Hematopoietic multipotent progenitor cell treated with erythropoietin and hydrocortisone succinate and interleukin-3 and kit ligand, for 8 days (in vitro differentiated cells): ENCODE data around the gene SHCBP1.
"Not testable (repeated sequence)": the region's sequence is repeated elsewhere in the genome, so short reads cannot be mapped to it uniquely, and the experiment has no call there.

Experiments used
- DNase-seq: peaks from one replicate; pipeline ENCODE4 v3.0.0-alpha.2; 2015

SHCBP1 gene

GRCh38 chr16:46621006-46621933, at the start of gene SHCBP1:
SHCBP1 (minus strand) TSS chr16:46621379; CDS start chr16:46621359, 20 bp downstream.
- DNase-seq, result peak; percentile 91

- no peak for DNase-seq
Measured at GRCh38 chr16:46662123-46662522, 40.9 kb upstream of the SHCBP1 start.

- DNase-seq, result peak; percentile 37
Measured at GRCh38 chr16:46658925-46659324, 37.7 kb upstream of the SHCBP1 start.

GRCh38 chr16:46651305-46651704, 30.1 kb upstream of the SHCBP1 start:
- no peak for DNase-seq

GRCh38 chr16:46650254-46650623, 29.1 kb upstream of the SHCBP1 start:
- DNase-seq, result no peak

GRCh38 chr16:46649588-46650253, 28.5 kb upstream of the SHCBP1 start:
- no peak for DNase-seq

GRCh38 chr16:46648656-46649055, 27.5 kb upstream of the SHCBP1 start:
- no peak for DNase-seq

- no peak for DNase-seq
Measured at GRCh38 chr16:46638947-46639925, 18.1 kb upstream of the SHCBP1 start.

GRCh38 chr16:46632778-46633733, 11.9 kb upstream of the SHCBP1 start:
- no peak for DNase-seq

GRCh38 chr16:46629331-46630219, 8.4 kb upstream of the SHCBP1 start:
- peak; percentile 20 for DNase-seq

GRCh38 chr16:46627746-46628145, 6.6 kb upstream of the SHCBP1 start:
- no peak for DNase-seq

GRCh38 chr16:46626681-46627080, 5.5 kb upstream of the SHCBP1 start:
- not testable (repeated sequence) for DNase-seq

- DNase-seq, result not testable (repeated sequence)
Measured at GRCh38 chr16:46624862-46625261, 3.7 kb upstream of the SHCBP1 start.

- DNase-seq, result not testable (repeated sequence)
Measured at GRCh38 chr16:46623707-46624106, 2.5 kb upstream of the SHCBP1 start.

- DNase-seq, result not testable (repeated sequence)
Measured at GRCh38 chr16:46623246-46623645, 2.1 kb upstream of the SHCBP1 start.

- DNase-seq, result no peak
Measured at GRCh38 chr16:46621934-46622676, 926 bp upstream of the SHCBP1 start.

GRCh38 chr16:46620266-46621005, 743 bp downstream of the SHCBP1 start:
- DNase-seq, result peak; percentile 63

- DNase-seq, result no peak
Measured at GRCh38 chr16:46618516-46618915, 2.7 kb downstream of the SHCBP1 start.

GRCh38 chr16:46614006-46614405, 7.2 kb downstream of the SHCBP1 start:
- no peak for DNase-seq
